ENCODE measurements around the gene VIL1.

VIL1 gene

DNA sequence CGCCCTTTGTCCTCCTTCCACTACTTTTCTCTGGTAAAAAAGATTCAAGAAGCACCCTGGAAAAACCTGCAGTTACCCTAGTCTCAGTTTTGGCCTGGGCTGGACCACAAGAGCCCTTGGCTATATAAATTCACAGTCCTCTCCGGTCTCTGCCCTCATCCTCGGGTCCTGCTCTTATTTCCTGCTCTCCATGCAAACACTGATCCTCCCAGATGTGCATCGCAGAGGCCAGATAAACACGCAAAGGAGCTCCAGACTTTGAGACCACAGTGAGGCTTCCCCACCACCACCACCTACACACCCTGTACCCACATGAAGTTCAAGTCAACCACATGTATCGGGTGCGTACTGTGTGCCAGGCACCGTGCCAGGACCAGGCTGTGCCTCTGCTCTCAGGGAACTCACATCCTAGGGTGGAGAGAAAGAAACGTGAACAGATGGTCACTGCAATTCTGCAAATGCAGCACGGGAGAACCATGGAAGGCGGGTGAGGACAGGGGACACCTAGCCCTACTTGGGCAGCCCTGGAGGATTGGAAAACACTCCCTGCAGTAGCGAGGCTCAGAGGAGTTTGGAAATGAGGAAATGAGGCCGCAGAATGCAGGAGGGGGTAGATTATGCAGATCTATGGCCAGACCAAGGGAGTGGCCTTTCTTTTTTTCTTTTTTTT lies 11.8 kb upstream of the VIL1 start:
- no peak for DNase-seq

GRCh38 chr2:218407717-218408116 lies 11.2 kb upstream of the VIL1 start:
- DNase-seq, result no peak

- no peak for DNase-seq
Observed at GRCh38 chr2:218418321-218418716, 604 bp upstream of the VIL1 start.

DNA sequence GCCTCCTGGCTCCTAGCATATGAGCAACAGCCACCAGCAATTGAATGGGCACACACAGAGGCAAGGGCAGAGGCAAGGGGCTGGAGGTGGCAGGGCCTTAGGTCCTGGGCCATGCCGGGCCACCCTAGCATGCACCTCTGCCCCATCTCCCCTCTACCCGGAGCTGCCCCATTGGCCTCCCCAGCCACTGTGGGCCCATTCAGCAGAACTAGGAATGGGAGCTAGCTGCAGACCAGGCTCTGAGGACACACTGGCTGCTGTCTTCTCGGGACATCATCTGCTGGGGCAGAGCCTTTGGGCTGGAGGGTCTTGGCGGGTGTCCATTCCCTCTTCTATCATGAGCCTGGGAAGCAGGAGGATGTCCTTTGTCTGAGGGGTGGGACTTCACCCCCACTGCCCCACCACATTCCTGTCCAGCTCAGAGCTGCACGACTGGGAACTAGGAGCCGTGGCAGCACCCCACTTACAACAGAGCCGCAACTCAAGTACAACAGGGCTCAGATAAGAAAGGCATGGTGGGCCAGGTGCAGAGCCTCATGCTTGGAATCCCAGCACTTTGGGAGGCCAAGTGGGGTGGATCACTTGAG lies 800 bp downstream of the VIL1 start:
- DNase-seq, result no peak

DNA sequence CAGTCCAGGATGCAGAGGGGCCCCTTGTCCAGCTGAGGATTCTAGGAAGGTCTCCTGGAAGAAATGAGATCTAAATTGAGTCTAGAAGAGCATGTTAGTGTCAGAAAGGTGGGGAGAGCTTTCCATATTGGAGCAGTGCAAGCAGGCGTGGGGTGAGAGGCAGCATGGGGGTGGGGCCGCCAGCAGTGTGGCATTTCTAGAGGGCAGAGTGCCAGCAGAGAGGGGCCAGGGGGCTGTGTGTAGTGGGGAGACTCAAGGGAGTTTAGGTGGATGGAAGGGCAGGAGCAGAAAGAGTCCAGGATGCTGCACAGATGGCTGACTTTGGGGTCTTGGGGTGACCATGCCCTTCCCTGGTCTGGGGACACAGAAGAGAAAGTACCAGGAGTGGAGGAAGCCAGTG lies 2.1 kb downstream of the VIL1 start:
- DNase-seq, result no peak

- DNase-seq, result no peak
Observed at GRCh38 chr2:218422403-218423086, 3.6 kb downstream of the VIL1 start.

DNA sequence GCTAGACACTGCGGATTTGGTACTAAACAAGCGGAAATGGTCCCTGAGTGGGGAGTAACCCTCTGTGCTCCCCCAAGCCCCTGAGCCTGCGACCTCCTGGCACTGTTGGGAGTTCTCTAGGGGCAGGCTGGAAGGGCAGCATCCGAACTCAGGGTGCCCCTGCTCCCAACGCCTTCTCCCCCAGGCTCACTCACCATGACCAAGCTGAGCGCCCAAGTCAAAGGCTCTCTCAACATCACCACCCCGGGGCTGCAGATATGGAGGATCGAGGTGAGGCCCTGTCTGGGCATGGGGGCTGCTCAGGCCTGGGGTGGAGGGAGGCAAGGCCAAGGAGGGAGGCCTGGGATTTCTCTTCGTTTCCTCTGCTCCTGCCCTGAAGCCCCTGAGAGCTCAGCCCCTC lies 4.7 kb downstream of the VIL1 start:
- no peak for DNase-seq

- DNase-seq, result no peak
Observed at GRCh38 chr2:218425531-218425930, 6.6 kb downstream of the VIL1 start.

GRCh38 chr2:218427741-218428140 lies 8.8 kb downstream of the VIL1 start:
- DNase-seq, result no peak

GRCh38 chr2:218428846-218429558 lies 10.1 kb downstream of the VIL1 start:
- DNase-seq, result no peak

DNA sequence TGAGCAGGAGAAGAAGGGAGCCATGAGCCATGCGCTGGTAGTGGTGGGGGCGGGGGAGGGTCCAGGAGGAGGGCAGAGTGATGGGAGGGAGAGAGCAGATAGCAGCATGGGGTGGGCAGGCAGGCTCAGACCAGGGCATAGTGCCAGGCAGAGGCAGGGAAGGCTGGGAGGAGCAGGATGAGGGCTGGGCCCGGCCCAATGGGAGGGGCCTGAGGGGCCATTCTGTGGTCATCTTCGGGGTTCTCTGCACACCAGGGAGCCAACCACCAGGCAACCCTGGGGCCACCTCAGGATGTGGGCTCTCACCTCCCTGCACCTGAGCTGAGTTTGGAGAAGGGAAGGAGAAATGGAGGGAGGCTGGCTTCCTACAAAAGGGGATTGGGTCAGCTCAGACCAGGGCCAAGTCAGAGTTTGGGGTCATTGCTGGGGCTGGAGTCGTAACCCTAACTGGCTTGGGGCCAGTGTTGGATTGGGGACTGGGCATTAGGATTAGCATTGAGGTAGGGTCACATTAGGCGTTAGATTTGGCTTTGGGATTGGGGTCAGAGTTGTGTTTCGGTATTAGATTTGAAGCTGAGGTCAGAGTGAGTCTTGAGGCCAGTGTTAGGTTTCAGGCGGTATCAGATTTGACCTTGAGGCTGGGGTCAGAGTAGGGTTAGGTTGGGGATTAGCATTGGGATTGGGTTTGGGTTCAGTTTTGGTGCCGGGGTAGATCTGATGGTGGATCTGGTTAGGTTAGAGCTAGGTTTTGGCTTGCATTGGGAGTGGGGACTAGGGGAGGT lies 11.2 kb downstream of the VIL1 start:
- no peak for DNase-seq

DNA sequence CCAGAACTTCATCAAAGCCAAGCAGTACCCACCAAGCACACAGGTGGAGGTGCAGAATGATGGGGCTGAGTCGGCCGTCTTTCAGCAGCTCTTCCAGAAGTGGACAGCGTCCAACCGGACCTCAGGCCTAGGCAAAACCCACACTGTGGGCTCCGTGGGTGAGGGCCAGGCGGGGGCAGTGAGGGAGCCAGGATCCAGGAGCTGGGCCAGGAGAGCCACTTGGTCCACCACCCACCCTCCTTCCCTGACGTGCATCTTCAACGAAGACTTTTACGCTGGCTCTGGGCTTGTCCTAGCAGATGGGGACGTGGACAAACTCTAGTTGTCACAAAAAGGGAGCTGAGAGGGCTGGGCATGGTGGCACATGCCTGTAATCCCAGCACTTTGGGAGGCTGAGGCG lies 11.8 kb downstream of the VIL1 start:
- no peak for DNase-seq

GRCh38 chr2:218431878-218432277 lies 13.0 kb downstream of the VIL1 start:
- DNase-seq, result no peak

GRCh38 chr2:218432676-218433365 lies 13.9 kb downstream of the VIL1 start:
- no peak for DNase-seq

GRCh38 chr2:218434456-218434855 lies 15.5 kb downstream of the VIL1 start:
- no peak for DNase-seq

- no peak for DNase-seq
Observed at GRCh38 chr2:218435003-218435982, 16.4 kb downstream of the VIL1 start.

DNA sequence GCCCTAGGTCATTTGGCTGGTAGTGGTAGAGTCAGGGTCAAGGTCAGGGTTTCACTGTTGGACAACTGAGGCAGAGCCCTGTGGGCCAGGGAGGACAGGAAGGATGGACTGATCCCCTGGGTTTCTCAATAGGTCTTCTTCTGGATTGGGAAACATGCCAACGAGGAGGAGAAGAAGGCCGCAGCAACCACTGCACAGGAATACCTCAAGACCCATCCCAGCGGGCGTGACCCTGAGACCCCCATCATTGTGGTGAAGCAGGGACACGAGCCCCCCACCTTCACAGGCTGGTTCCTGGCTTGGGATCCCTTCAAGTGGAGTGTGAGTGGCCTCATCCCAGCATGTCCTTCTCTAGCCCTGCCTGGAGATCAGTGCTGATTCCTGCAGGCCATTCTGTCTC lies 18.1 kb downstream of the VIL1 start:
- no peak for DNase-seq

- DNase-seq, result no peak
Observed at GRCh38 chr2:218437969-218438368, 19.0 kb downstream of the VIL1 start.

- no peak for DNase-seq
Observed at GRCh38 chr2:218438596-218438995, 19.7 kb downstream of the VIL1 start.

GRCh38 chr2:218444692-218445357 lies 25.9 kb downstream of the VIL1 start:
- no peak for DNase-seq

DNA sequence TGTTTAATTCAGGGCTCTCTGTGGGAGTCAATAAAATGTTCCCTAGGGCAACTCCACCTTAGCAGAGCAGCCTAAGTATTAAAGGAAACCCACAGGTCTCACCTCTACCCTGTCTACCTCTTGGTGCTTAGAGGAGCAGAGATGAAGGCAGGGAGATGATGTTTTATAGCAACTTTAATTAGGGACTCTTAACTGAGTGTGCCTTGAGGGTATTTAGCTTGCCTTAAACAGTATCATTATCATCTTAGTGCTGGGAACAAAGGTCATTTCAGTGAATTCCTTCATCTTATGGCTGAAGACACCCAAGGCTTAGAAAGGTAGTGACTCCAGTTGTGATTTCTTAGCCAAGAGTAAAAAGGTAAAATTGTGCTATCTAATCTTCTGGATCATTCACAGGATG lies 26.7 kb downstream of the VIL1 start:
- no peak for DNase-seq
